ENCODE measurements around the gene KIF1A. TPM values are rescaled to one million over a fixed set of nuclear protein-coding genes. Genes with fewer than 3 reads are reported as not detected.
"Not testable (repeated sequence)": the region's sequence is repeated elsewhere in the genome, so short reads cannot be mapped to it uniquely, and the experiment has no call there.

KIF1A gene
- polyA plus RNA-seq, 1 donor: 15.8 TPM

GRCh38 chr2:240678909-240679308 is 141.1 kb downstream of the KIF1A start:
- H3K9me3 ChIP-seq (ENCODE audit: control insufficient read depth, low read depth, low read length); H3K27me3 ChIP-seq (ENCODE audit: control insufficient read depth, insufficient read depth, low read length); DNase-seq; H3K27ac ChIP-seq (ENCODE audit: low read length); H3K36me3 ChIP-seq (ENCODE audit: control insufficient read depth, insufficient read depth, low read length); H3K4me3 ChIP-seq (ENCODE audit: low read length); H3K4me1 ChIP-seq (ENCODE audit: control insufficient read depth, insufficient read depth, low read length): not testable (repeated sequence)
- WGBS (ENCODE audit: insufficient coverage, low lambda C conversion rate): no CpG with 5 or more reads among the region's 19 CpGs

GRCh38 chr2:240678043-240678442 is 142.0 kb downstream of the KIF1A start:
- H3K4me3 ChIP-seq (ENCODE audit: low read length); H3K36me3 ChIP-seq (ENCODE audit: control insufficient read depth, insufficient read depth, low read length); H3K9me3 ChIP-seq (ENCODE audit: control insufficient read depth, low read depth, low read length); DNase-seq; H3K4me1 ChIP-seq (ENCODE audit: control insufficient read depth, insufficient read depth, low read length); H3K27ac ChIP-seq (ENCODE audit: low read length): not testable (repeated sequence)
- H3K27me3 ChIP-seq (ENCODE audit: control insufficient read depth, insufficient read depth, low read length): peaks cover 11% of the 10 kb centered on the region
- WGBS (ENCODE audit: insufficient coverage, low lambda C conversion rate): no CpG with 5 or more reads among the region's 14 CpGs

GRCh38 chr2:240675345-240675744 is 144.7 kb downstream of the KIF1A start:
- not testable (repeated sequence) for H3K4me3 ChIP-seq (ENCODE audit: low read length); H3K27ac ChIP-seq (ENCODE audit: low read length); H3K4me1 ChIP-seq (ENCODE audit: control insufficient read depth, insufficient read depth, low read length); DNase-seq; H3K36me3 ChIP-seq (ENCODE audit: control insufficient read depth, insufficient read depth, low read length); H3K9me3 ChIP-seq (ENCODE audit: control insufficient read depth, low read depth, low read length)
- no CpG with 5 or more reads among the region's 24 CpGs for WGBS (ENCODE audit: insufficient coverage, low lambda C conversion rate)
- peaks cover 29% of the 10 kb centered on the region for H3K27me3 ChIP-seq (ENCODE audit: control insufficient read depth, insufficient read depth, low read length)

- H3K27ac ChIP-seq (ENCODE audit: low read length); DNase-seq; H3K36me3 ChIP-seq (ENCODE audit: control insufficient read depth, insufficient read depth, low read length); H3K9me3 ChIP-seq (ENCODE audit: control insufficient read depth, low read depth, low read length); H3K4me1 ChIP-seq (ENCODE audit: control insufficient read depth, insufficient read depth, low read length); H3K4me3 ChIP-seq (ENCODE audit: low read length): not testable (repeated sequence)
- no CpG with 5 or more reads among the region's 16 CpGs for WGBS (ENCODE audit: insufficient coverage, low lambda C conversion rate)
- peaks cover 35% of the 10 kb centered on the region for H3K27me3 ChIP-seq (ENCODE audit: control insufficient read depth, insufficient read depth, low read length)
Measured at GRCh38 chr2:240674461-240675184, 145.4 kb downstream of the KIF1A start.

- no peaks in the 10 kb centered on the region for H3K4me1 ChIP-seq (ENCODE audit: control insufficient read depth, insufficient read depth, low read length)
- peaks cover 2% of the 10 kb centered on the region for H3K9me3 ChIP-seq (ENCODE audit: control insufficient read depth, low read depth, low read length)
- H3K27me3 ChIP-seq (ENCODE audit: control insufficient read depth, insufficient read depth, low read length): peaks cover 40% of the 10 kb centered on the region
- WGBS (ENCODE audit: insufficient coverage, low lambda C conversion rate): no CpG with 5 or more reads among the region's 55 CpGs
- DNase-seq: no peak
- H3K36me3 ChIP-seq (ENCODE audit: control insufficient read depth, insufficient read depth, low read length): no peaks in the 10 kb centered on the region
- no peak overlapping the region for H3K27ac ChIP-seq (ENCODE audit: low read length)
- H3K4me3 ChIP-seq (ENCODE audit: low read length): no peak overlapping the region
Measured at GRCh38 chr2:240672701-240673190, 147.3 kb downstream of the KIF1A start.

GRCh38 chr2:240672076-240672700 is 147.8 kb downstream of the KIF1A start:
- Histone ChIP-seq H3K36me3 (ENCODE audit: control insufficient read depth, insufficient read depth, low read length) (no peaks in the 10 kb centered on the region), H3K4me3 (ENCODE audit: low read length) (no peak overlapping the region), H3K27me3 (ENCODE audit: control insufficient read depth, insufficient read depth, low read length) (peaks cover 40% of the 10 kb centered on the region), H3K9me3 (ENCODE audit: control insufficient read depth, low read depth, low read length) (peaks cover 2% of the 10 kb centered on the region), H3K4me1 (ENCODE audit: control insufficient read depth, insufficient read depth, low read length) (no peaks in the 10 kb centered on the region), H3K27ac (ENCODE audit: low read length) (no peak overlapping the region)
- WGBS (ENCODE audit: insufficient coverage, low lambda C conversion rate): no CpG with 5 or more reads among the region's 46 CpGs
- no peak for DNase-seq

- Histone ChIP-seq H3K36me3 (ENCODE audit: control insufficient read depth, insufficient read depth, low read length) (no peaks in the 10 kb centered on the region), H3K9me3 (ENCODE audit: control insufficient read depth, low read depth, low read length) (peaks cover 2% of the 10 kb centered on the region), H3K4me1 (ENCODE audit: control insufficient read depth, insufficient read depth, low read length) (no peaks in the 10 kb centered on the region), H3K4me3 (ENCODE audit: low read length) (no peak overlapping the region), H3K27me3 (ENCODE audit: control insufficient read depth, insufficient read depth, low read length) (peaks cover 40% of the 10 kb centered on the region), H3K27ac (ENCODE audit: low read length) (no peak overlapping the region)
- WGBS (ENCODE audit: insufficient coverage, low lambda C conversion rate): 80% methylated on average over 1 of the region's 4 CpGs
- no peak for DNase-seq
Measured at GRCh38 chr2:240670950-240671349, 149.1 kb downstream of the KIF1A start.

GRCh38 chr2:240670402-240670801 is 149.6 kb downstream of the KIF1A start:
- peaks cover 40% of the 10 kb centered on the region for H3K27me3 ChIP-seq (ENCODE audit: control insufficient read depth, insufficient read depth, low read length)
- H3K4me3 ChIP-seq (ENCODE audit: low read length): no peak overlapping the region
- no peak for DNase-seq
- no peaks in the 10 kb centered on the region for H3K36me3 ChIP-seq (ENCODE audit: control insufficient read depth, insufficient read depth, low read length)
- peaks cover 2% of the 10 kb centered on the region for H3K9me3 ChIP-seq (ENCODE audit: control insufficient read depth, low read depth, low read length)
- 33% methylated on average over 2 of the region's 7 CpGs for WGBS (ENCODE audit: insufficient coverage, low lambda C conversion rate)
- H3K27ac ChIP-seq (ENCODE audit: low read length): no peak overlapping the region
- no peaks in the 10 kb centered on the region for H3K4me1 ChIP-seq (ENCODE audit: control insufficient read depth, insufficient read depth, low read length)

- no peak for DNase-seq
- Histone ChIP-seq H3K4me3 (ENCODE audit: low read length) (no peak overlapping the region), H3K27ac (ENCODE audit: low read length) (no peak overlapping the region), H3K4me1 (ENCODE audit: control insufficient read depth, insufficient read depth, low read length) (no peaks in the 10 kb centered on the region), H3K9me3 (ENCODE audit: control insufficient read depth, low read depth, low read length) (no peaks in the 10 kb centered on the region), H3K36me3 (ENCODE audit: control insufficient read depth, insufficient read depth, low read length) (no peaks in the 10 kb centered on the region), H3K27me3 (ENCODE audit: control insufficient read depth, insufficient read depth, low read length) (peaks cover 15% of the 10 kb centered on the region)
- no CpG with 5 or more reads among the region's 1 CpG for WGBS (ENCODE audit: insufficient coverage, low lambda C conversion rate)
Measured at GRCh38 chr2:240664622-240665021, 155.4 kb downstream of the KIF1A start.
